ENCODE results near the gene LRRC39.

- TF ChIP-seq CTCF (IDR thresholded peaks at IDR 0.05) (no peak), POLR2A (IDR thresholded peaks at IDR 0.05) (no peak)
Observed at GRCh38 chr1:100219883-100220282, 41.8 kb upstream of the LRRC39 start.

Data from testis (tissue), 2 donors.